Endothelial cell of umbilical vein (primary cell): ENCODE measurements around the gene SFXN3.

Experiments
- MAX ChIP-seq: IDR thresholded peaks from 2 replicates; pipeline ENCODE4 v1.6.1; 2011; ENCODE audit not compliant: insufficient read depth, insufficient read length
- POLR2A ChIP-seq: IDR thresholded peaks from 2 replicates; pipeline ENCODE4 v1.6.1; 2012; ENCODE audit warnings: low read depth, mild to moderate bottlenecking, control low read depth, low read length
- TF ChIP-seq, protein P1 (sequence below), 2 donors: IDR thresholded peaks; 1 replicate in 1 of 2; 2 replicates in 1 of 2; pipeline ENCODE4 v1.5.1; 2011; ENCODE audit warnings: low read length in 2 of 2, mild to moderate bottlenecking in 2 of 2, moderate library complexity in 2 of 2, control low read depth in 1 of 2, inconsistent platforms in 1 of 2, low read depth in 1 of 2; ENCODE audit not compliant: insufficient read depth in 1 of 2; ENCODE audit errors: extremely low read depth in 1 of 2

- TF ChIP-seq, protein P1, sequence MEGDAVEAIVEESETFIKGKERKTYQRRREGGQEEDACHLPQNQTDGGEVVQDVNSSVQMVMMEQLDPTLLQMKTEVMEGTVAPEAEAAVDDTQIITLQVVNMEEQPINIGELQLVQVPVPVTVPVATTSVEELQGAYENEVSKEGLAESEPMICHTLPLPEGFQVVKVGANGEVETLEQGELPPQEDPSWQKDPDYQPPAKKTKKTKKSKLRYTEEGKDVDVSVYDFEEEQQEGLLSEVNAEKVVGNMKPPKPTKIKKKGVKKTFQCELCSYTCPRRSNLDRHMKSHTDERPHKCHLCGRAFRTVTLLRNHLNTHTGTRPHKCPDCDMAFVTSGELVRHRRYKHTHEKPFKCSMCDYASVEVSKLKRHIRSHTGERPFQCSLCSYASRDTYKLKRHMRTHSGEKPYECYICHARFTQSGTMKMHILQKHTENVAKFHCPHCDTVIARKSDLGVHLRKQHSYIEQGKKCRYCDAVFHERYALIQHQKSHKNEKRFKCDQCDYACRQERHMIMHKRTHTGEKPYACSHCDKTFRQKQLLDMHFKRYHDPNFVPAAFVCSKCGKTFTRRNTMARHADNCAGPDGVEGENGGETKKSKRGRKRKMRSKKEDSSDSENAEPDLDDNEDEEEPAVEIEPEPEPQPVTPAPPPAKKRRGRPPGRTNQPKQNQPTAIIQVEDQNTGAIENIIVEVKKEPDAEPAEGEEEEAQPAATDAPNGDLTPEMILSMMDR (IDR thresholded peaks at IDR 0.05; ENCODE audit: extremely low read depth in 1 of 2, insufficient read depth in 1 of 2, low read depth in 1 of 2, low read length in 2 of 2): no peak
- TF ChIP-seq POLR2A (no peak), MAX (no peak)
These were observed 59.6 kb downstream of the SFXN3 start for GRCh38 chr10:101090597-101090996.
